Osteoblast (primary cell): ENCODE results near the gene UBE2Q2. TPM values are rescaled to one million over a fixed set of nuclear protein-coding genes. Genes with fewer than 3 reads are reported as not detected.

Source experiments
- DNase-seq: peaks from one replicate; pipeline ENCODE4 v3.0.0; 2011; ENCODE audit warnings: low spot score, mixed read lengths; ENCODE audit not compliant: insufficient read length; ENCODE audit errors: missing footprints
- H2AFZ ChIP-seq: 2 replicates; pipeline ENCODE4 v1.6.0; 2011; ENCODE audit warnings: mild to moderate bottlenecking, low read length
- H3K27ac ChIP-seq: 2 replicates; pipeline ENCODE4 v1.5.1; 2011; ENCODE audit warnings: mild to moderate bottlenecking, low read depth, low read length, moderate library complexity
- H3K27me3 ChIP-seq: 2 replicates; pipeline ENCODE4 v1.6.0; 2012; ENCODE audit warnings: mild to moderate bottlenecking, control low read depth, inconsistent platforms, low read length, moderate library complexity; ENCODE audit not compliant: insufficient read depth
- H3K36me3 ChIP-seq: 2 replicates; pipeline ENCODE4 v1.5.1; 2011; ENCODE audit warnings: mild to moderate bottlenecking, low read length, control low read depth, moderate library complexity; ENCODE audit not compliant: insufficient read depth
- H3K4me1 ChIP-seq: 2 replicates; pipeline ENCODE4 v1.5.1; 2011; ENCODE audit warnings: mild to moderate bottlenecking, low read length, control low read depth, moderate library complexity; ENCODE audit not compliant: insufficient read depth
- H3K4me2 ChIP-seq: 2 replicates; pipeline ENCODE4 v1.6.0; 2011; ENCODE audit warnings: mild to moderate bottlenecking, low read length; ENCODE audit not compliant: insufficient read depth
- H3K4me3 ChIP-seq: fragments of 200-600 bp; sonication (generic); 3 replicates; pipeline ENCODE4 v1.5.1; 2012; ENCODE audit warnings: mild to moderate bottlenecking, low read length, inconsistent platforms; ENCODE audit not compliant: insufficient read depth
- H3K79me2 ChIP-seq: 2 replicates; pipeline ENCODE4 v1.6.0; 2012; ENCODE audit warnings: mild to moderate bottlenecking, low read length, control low read depth, inconsistent platforms; ENCODE audit not compliant: insufficient read depth
- H3K9me3 ChIP-seq: 2 replicates; pipeline ENCODE4 v1.5.1; 2011; ENCODE audit warnings: low read depth, low read length, control low read depth
- H4K20me1 ChIP-seq: 2 replicates; pipeline ENCODE4 v1.6.0; 2012; ENCODE audit warnings: mild to moderate bottlenecking, low read length, control low read depth; ENCODE audit not compliant: insufficient read depth
- CTCF ChIP-seq: IDR thresholded peaks from 2 replicates; pipeline ENCODE4 v1.5.1; 2011; ENCODE audit warnings: mild to moderate bottlenecking, low read depth, low read length, moderate library complexity; ENCODE audit errors: extremely low read depth
- total RNA-seq: library from RNA; depleted of rRNA; stranded (reverse); fragments of >200 nt; gene quantifications from 2 replicates; pipeline ENCODE4 v1.2.3, GENCODE V29; 2012

UBE2Q2 gene
- total RNA-seq, 1 donor = 66.2 TPM

- Histone ChIP-seq H3K4me1 (peaks cover 8% of the 10 kb centered on the region), H3K4me2 (no peak overlapping the region), H3K27me3 (no peaks in the 10 kb centered on the region), H3K9me3 (no peaks in the 10 kb centered on the region), H3K79me2 (peaks cover 47% of the 10 kb centered on the region), H2AFZ (no peak overlapping the region), H3K27ac (no peak overlapping the region), H4K20me1 (peaks cover 18% of the 10 kb centered on the region), H3K36me3 (peaks cover 23% of the 10 kb centered on the region), H3K4me3 (no peak overlapping the region)
- DNase-seq = peak; percentile 44
- TF ChIP-seq CTCF = no peak
Observed at GRCh38 chr15:75920079-75920478, 76.8 kb downstream of the UBE2Q2 start.

- peaks cover 62% of the 10 kb centered on the region for H3K79me2 ChIP-seq
- DNase-seq = no peak
Observed at GRCh38 chr15:75921732-75922703, 78.8 kb downstream of the UBE2Q2 start.

GRCh38 chr15:75923756-75924155 lies 80.5 kb downstream of the UBE2Q2 start:
- no peak overlapping the region for H3K27ac ChIP-seq
- H3K4me1 ChIP-seq = peaks cover 8% of the 10 kb centered on the region
- H4K20me1 ChIP-seq = peaks cover 26% of the 10 kb centered on the region
- no peak overlapping the region for H2AFZ ChIP-seq
- TF ChIP-seq CTCF = no peak
- no peak for DNase-seq
- peaks cover 2% of the 10 kb centered on the region for H3K36me3 ChIP-seq
- H3K4me2 ChIP-seq = no peak overlapping the region
- H3K4me3 ChIP-seq = no peak overlapping the region
- peaks cover 65% of the 10 kb centered on the region for H3K79me2 ChIP-seq
- H3K9me3 ChIP-seq = no peaks in the 10 kb centered on the region
- no peaks in the 10 kb centered on the region for H3K27me3 ChIP-seq

More at GRCh38 chr15:75921732-75922703, 78.8 kb downstream of the UBE2Q2 start:
- Histone ChIP-seq H3K4me1 (peaks cover 8% of the 10 kb centered on the region), H3K27me3 (no peaks in the 10 kb centered on the region), H2AFZ (no peak overlapping the region), H3K4me2 (no peak overlapping the region), H4K20me1 (peaks cover 26% of the 10 kb centered on the region), H3K9me3 (no peaks in the 10 kb centered on the region), H3K36me3 (peaks cover 18% of the 10 kb centered on the region), H3K4me3 (no peak overlapping the region), H3K27ac (no peak overlapping the region)
- TF ChIP-seq CTCF = peak; percentile 59

GRCh38 chr15:75924576-75924975 lies 81.3 kb downstream of the UBE2Q2 start:
- H3K27ac ChIP-seq = no peak overlapping the region
- H2AFZ ChIP-seq = no peak overlapping the region
- H3K4me1 ChIP-seq = peaks cover 8% of the 10 kb centered on the region
- H3K36me3 ChIP-seq = no peaks in the 10 kb centered on the region
- no peak overlapping the region for H3K4me3 ChIP-seq
- H3K9me3 ChIP-seq = no peaks in the 10 kb centered on the region
- peaks cover 25% of the 10 kb centered on the region for H4K20me1 ChIP-seq
- no peak overlapping the region for H3K4me2 ChIP-seq
- peaks cover 63% of the 10 kb centered on the region for H3K79me2 ChIP-seq
- DNase-seq = no peak
- no peak for TF ChIP-seq CTCF
- H3K27me3 ChIP-seq = no peaks in the 10 kb centered on the region
